HepG2 (cell line): Measurements from ENCODE around the gene CDK7. TPM values are rescaled to one million over a fixed set of nuclear protein-coding genes. Genes with fewer than 3 reads are reported as not detected.

ENCODE experiments used
- CBX2 ChIP-seq, 2 experiments: fragments of 200-600 bp in 1 of 2; sonication (generic); formaldehyde crosslinking in 1 of 2; IDR thresholded peaks; 2 replicates each; pipeline versions ENCODE4 v1.7.0 to v1.8.1; 2018 to 2022; ENCODE audit warnings: low read depth in 2 of 2, low read length in 1 of 2, mild to moderate bottlenecking in 1 of 2, missing genetic modification reagents in 1 of 2
- CENPT ChIP-seq: sonication (generic); formaldehyde crosslinking; IDR thresholded peaks from 2 replicates; pipeline ENCODE4 v1.8.0; 2022; ENCODE audit warnings: low read depth, mild to moderate bottlenecking, moderate library complexity, missing genetic modification reagents
- CSRNP2 ChIP-seq: sonication (generic); formaldehyde crosslinking; conservative IDR thresholded peaks from 2 replicates; pipeline ENCODE4 v1.8.0; 2022; ENCODE audit warnings: low read depth, missing genetic modification reagents
- FOXC1 ChIP-seq: sonication (generic); formaldehyde crosslinking; IDR thresholded peaks from 2 replicates; pipeline ENCODE4 v1.8.0; 2022; ENCODE audit warnings: mild to moderate bottlenecking, missing genetic modification reagents, borderline replicate concordance
- KLF12 ChIP-seq: sonication (generic); formaldehyde crosslinking; IDR thresholded peaks from 2 replicates; pipeline ENCODE4 v1.4.0; 2020; ENCODE audit warnings: missing genetic modification reagents, borderline replicate concordance
- MTF2 ChIP-seq: sonication (generic); formaldehyde crosslinking; IDR thresholded peaks from 2 replicates; pipeline ENCODE4 v1.5.0; 2020; ENCODE audit warnings: missing genetic modification reagents, borderline replicate concordance
- NCOA2 ChIP-seq: sonication (generic); formaldehyde crosslinking; IDR thresholded peaks from 2 replicates; pipeline ENCODE4 v1.8.0; 2022; ENCODE audit warnings: inconsistent platforms
- PAX8 ChIP-seq: sonication (generic); formaldehyde crosslinking; IDR thresholded peaks from 2 replicates; pipeline ENCODE4 v1.8.0; 2022; ENCODE audit warnings: mild to moderate bottlenecking, missing genetic modification reagents, borderline replicate concordance
- PRDM10 ChIP-seq: sonication (generic); formaldehyde crosslinking; IDR thresholded peaks from 2 replicates; pipeline ENCODE4 v1.4.0; 2020; ENCODE audit warnings: low read depth, missing genetic modification reagents
- UBTF ChIP-seq: sonication (generic); formaldehyde crosslinking; IDR thresholded peaks from 2 replicates; pipeline ENCODE4 v1.4.0; 2020; ENCODE audit warnings: mild to moderate bottlenecking, missing genetic modification reagents
- ZBTB26 ChIP-seq: IDR thresholded peaks from 2 replicates; pipeline ENCODE4 v1.6.1; 2016; ENCODE audit warnings: missing compliant biosample characterization, missing genetic modification reagents, borderline replicate concordance
- ZNF276 ChIP-seq: sonication (generic); formaldehyde crosslinking; IDR thresholded peaks from 2 replicates; pipeline ENCODE4 v1.4.0; 2020; ENCODE audit warnings: mild to moderate bottlenecking, low read depth, missing genetic modification reagents
- ZNF34 ChIP-seq: sonication (generic); formaldehyde crosslinking; IDR thresholded peaks from 2 replicates; pipeline ENCODE4 v1.4.0; 2020; ENCODE audit warnings: mild to moderate bottlenecking, missing genetic modification reagents, borderline replicate concordance
- ZNF670 ChIP-seq: sonication (generic); formaldehyde crosslinking; IDR thresholded peaks from 2 replicates; pipeline ENCODE4 v1.8.0; 2022; ENCODE audit warnings: mild to moderate bottlenecking, missing genetic modification reagents, borderline replicate concordance
- polyA plus RNA-seq, 8 experiments: library from polyadenylated mRNA; depleted of rRNA in 3 of 8; stranded (reverse) in 7 of 8; unstranded in 1 of 8; fragments of >200 nt; fragmentation: Illumina TruSeq in 4 of 8; extraction: Trizol in 4 of 8; gene quantifications; 2 replicates each; pipeline versions ENCODE4 v1.2.1 to v1.2.3, GENCODE V29; 2011 to 2016; ENCODE audit warnings: low read depth in 4 of 8, missing spikeins in 1 of 8, mixed read lengths in 1 of 8; ENCODE audit not compliant: insufficient read depth in 1 of 8
- total RNA-seq, 5 experiments: library from RNA; depleted of rRNA; stranded (reverse); fragments of >200 nt; fragmentation: Illumina TruSeq; extraction: Trizol; gene quantifications; 2 replicates each; pipeline ENCODE4 v1.2.3, GENCODE V29; 2016; ENCODE audit warnings: low read depth in 1 of 5

CDK7 gene
- total and polyA plus RNA-seq, 2 of the 13 experiments (the other 11 are each of a cell fraction or from before 2014, with no cell fraction given): 41.2 to 54.9 TPM

- no peak for TF ChIP-seq ZNF276 (CRISPR knock-in tag)
- TF ChIP-seq ZNF34 (CRISPR knock-in tag): 0 out of 2 replicates have a peak, but pooled peaks have one; percentile 38
- TF ChIP-seq KLF12: peak; percentile 76; the same call in 1 of the 2 replicates
- TF ChIP-seq MTF2 (CRISPR knock-in tag): no peak
- TF ChIP-seq ZBTB26: no peak
- TF ChIP-seq PRDM10 (CRISPR knock-in tag): no peak
- peak; percentile 63; the same call in 1 of the 2 replicates for TF ChIP-seq FOXC1 (CRISPR knock-in tag)
- peak; percentile 34; the same call in 1 of the 2 replicates for TF ChIP-seq NCOA2
- no peak for TF ChIP-seq PAX8 (CRISPR knock-in tag)
- peak; percentile 73; the same call in 1 of the 2 replicates for TF ChIP-seq ZNF670 (CRISPR knock-in tag)
- peak; percentile 71; the same call in 1 of the 2 replicates for TF ChIP-seq CENPT (CRISPR knock-in tag)
- no peak for TF ChIP-seq CBX2 (IDR thresholded peaks at IDR 0.05; ENCODE audit: low read depth, low read length)
- no peak for TF ChIP-seq CBX2 (CRISPR knock-in tag; IDR thresholded peaks at IDR 0.05; ENCODE audit: low read depth)
- TF ChIP-seq UBTF (CRISPR knock-in tag): peak; percentile 66; the same call in 1 of the 2 replicates
- TF ChIP-seq CSRNP2 (CRISPR knock-in tag): no peak
These were observed 45.3 kb upstream of the CDK7 start, which contains the start of gene CENPH (continued) for GRCh38 chr5:69189162-69190086.
